H9 (cell line): ENCODE measurements around the gene MIER2. TPM values are rescaled to one million over a fixed set of nuclear protein-coding genes. Genes with fewer than 3 reads are reported as not detected.

Source experiments
- DNase-seq: peaks from one replicate; pipeline ENCODE4 v3.0.0-alpha.2; 2017
- H2AFZ ChIP-seq: one replicate; pipeline ENCODE4 v1.6.1; 2013; ENCODE audit warnings: mild to moderate bottlenecking, low read length, control low read depth, moderate library complexity
- H2AK5ac ChIP-seq: 2 replicates; pipeline ENCODE4 v1.6.1; 2013; ENCODE audit warnings: low read length, control low read depth, mixed read lengths; ENCODE audit not compliant: insufficient read length
- H2BK120ac ChIP-seq: one replicate; pipeline ENCODE4 v1.6.1; 2013; ENCODE audit warnings: low read depth, mild to moderate bottlenecking, low read length, control low read depth, inconsistent platforms; ENCODE audit not compliant: poor library complexity, severe bottlenecking
- H2BK12ac ChIP-seq: 2 replicates; pipeline ENCODE4 v1.6.1; 2013; ENCODE audit warnings: low read length, control low read depth, mixed read lengths, low read depth; ENCODE audit not compliant: insufficient read length
- H2BK15ac ChIP-seq: 2 replicates; pipeline ENCODE4 v1.6.1; 2013; ENCODE audit warnings: low read depth, low read length, control low read depth
- H2BK20ac ChIP-seq: one replicate; pipeline ENCODE4 v1.6.1; 2013; ENCODE audit warnings: low read depth, mild to moderate bottlenecking, low read length, control low read depth, inconsistent platforms; ENCODE audit not compliant: poor library complexity, severe bottlenecking
- H2BK5ac ChIP-seq: 2 replicates; pipeline ENCODE4 v1.6.1; 2013; ENCODE audit warnings: low read length, control low read depth, mixed read lengths; ENCODE audit not compliant: insufficient read length
- H3K14ac ChIP-seq: 2 replicates; pipeline ENCODE4 v1.6.1; 2013; ENCODE audit warnings: low read length, control low read depth; ENCODE audit not compliant: insufficient read depth
- H3K18ac ChIP-seq: 2 replicates; pipeline ENCODE4 v1.6.1; 2013; ENCODE audit warnings: low read depth, mild to moderate bottlenecking, mixed read lengths, low read length, control low read depth; ENCODE audit not compliant: insufficient read length
- H3K23ac ChIP-seq: 2 replicates; pipeline ENCODE4 v1.6.1; 2013; ENCODE audit warnings: low read length, control low read depth, mixed read lengths, low read depth; ENCODE audit not compliant: insufficient read length
- H3K23me2 ChIP-seq: 2 replicates; pipeline ENCODE4 v1.6.1; 2013; ENCODE audit warnings: low read depth, mild to moderate bottlenecking, mixed read lengths, low read length, control low read depth; ENCODE audit not compliant: insufficient read length, poor library complexity, severe bottlenecking
- H3K27ac ChIP-seq: 2 replicates; pipeline ENCODE4 v1.5.1; 2013; ENCODE audit warnings: low read length, control low read depth, mixed read lengths, low read depth; ENCODE audit not compliant: insufficient read length
- H3K27me3 ChIP-seq: 2 replicates; pipeline ENCODE4 v1.6.1; 2013; ENCODE audit warnings: low read length, control low read depth, inconsistent platforms; ENCODE audit not compliant: insufficient read depth
- H3K4ac ChIP-seq: 2 replicates; pipeline ENCODE4 v1.6.1; 2013; ENCODE audit warnings: low read depth, mild to moderate bottlenecking, control low read depth, inconsistent platforms, low read length, moderate library complexity
- H3K4me1 ChIP-seq: 2 replicates; pipeline ENCODE4 v1.6.1; 2013; ENCODE audit warnings: low read length, control low read depth, inconsistent platforms; ENCODE audit not compliant: insufficient read depth
- H3K4me2 ChIP-seq: 2 replicates; pipeline ENCODE4 v1.6.1; 2013; ENCODE audit warnings: low read length, control low read depth, mixed read lengths; ENCODE audit not compliant: insufficient read length, insufficient read depth
- H3K56ac ChIP-seq: 2 replicates; pipeline ENCODE4 v1.6.1; 2013; ENCODE audit warnings: low read depth, mild to moderate bottlenecking, mixed read lengths, low read length, control low read depth; ENCODE audit not compliant: insufficient read length
- H3K79me1 ChIP-seq: 2 replicates; pipeline ENCODE4 v1.6.1; 2013; ENCODE audit warnings: low read depth, mild to moderate bottlenecking, moderate library complexity, low read length, control low read depth, inconsistent platforms; ENCODE audit not compliant: insufficient read depth, poor library complexity, severe bottlenecking
- H3K79me2 ChIP-seq: 2 replicates; pipeline ENCODE4 v1.6.1; 2013; ENCODE audit warnings: low read length, control low read depth, inconsistent platforms; ENCODE audit not compliant: insufficient read depth
- H3K9ac ChIP-seq: 2 replicates; pipeline ENCODE4 v1.6.1; 2013; ENCODE audit warnings: low read length, control low read depth, mixed read lengths; ENCODE audit not compliant: insufficient read length; ENCODE audit errors: extremely low read depth
- H3K9me3 ChIP-seq: one replicate; pipeline ENCODE4 v1.6.1; 2013; ENCODE audit warnings: low read depth, low read length, inconsistent platforms; ENCODE audit not compliant: control insufficient read depth
- H3T11ph ChIP-seq: one replicate; pipeline ENCODE4 v1.6.1; 2013; ENCODE audit warnings: mild to moderate bottlenecking, low read length, control low read depth, inconsistent platforms
- H4K20me1 ChIP-seq: one replicate; pipeline ENCODE4 v1.6.1; 2013; ENCODE audit not compliant: control insufficient read depth, insufficient read length, insufficient read depth
- H4K5ac ChIP-seq: 2 replicates; pipeline ENCODE4 v1.6.1; 2013; ENCODE audit warnings: low read depth, mild to moderate bottlenecking, mixed read lengths, low read length, control low read depth; ENCODE audit not compliant: insufficient read length
- H4K8ac ChIP-seq: replicated peaks from 2 replicates; pipeline ENCODE4 v1.6.1; 2013; ENCODE audit warnings: low read length, control low read depth, mixed read lengths, low read depth; ENCODE audit not compliant: insufficient read length
- H4K91ac ChIP-seq: 2 replicates; pipeline ENCODE4 v1.6.1; 2013; ENCODE audit warnings: low read depth, mild to moderate bottlenecking, moderate library complexity, mixed read lengths, low read length, control low read depth; ENCODE audit not compliant: insufficient read length
- H3K27ac Mint-ChIP-seq, 3 experiments: 2 replicates in 2 of 3; 3 replicates in 1 of 3; pipeline ENCODE4 v1.8.0; 2020 to 2021; ENCODE audit warnings: mixed read lengths in 3 of 3, mild to moderate bottlenecking in 1 of 3, moderate library complexity in 1 of 3
- H3K27me3 Mint-ChIP-seq: 2 replicates; pipeline ENCODE4 v1.8.0; 2021; ENCODE audit warnings: low read depth, mild to moderate bottlenecking, moderate library complexity, mixed read lengths
- H3K36me3 Mint-ChIP-seq, 3 experiments: 2 replicates in 2 of 3; 3 replicates in 1 of 3; pipeline ENCODE4 v1.8.0; 2020 to 2021; ENCODE audit warnings: low read depth in 3 of 3, mixed read lengths in 3 of 3; ENCODE audit not compliant: insufficient read depth in 1 of 3
- H3K4me1 Mint-ChIP-seq, 2 experiments: 2 replicates each; pipeline ENCODE4 v1.8.0; 2020; ENCODE audit warnings: mixed read lengths in 2 of 2
- H3K4me3 Mint-ChIP-seq, 2 experiments: 2 replicates in 1 of 2; 3 replicates in 1 of 2; pipeline ENCODE4 v1.8.0; 2020 to 2021; ENCODE audit warnings: mild to moderate bottlenecking in 2 of 2, mixed read lengths in 2 of 2, moderate library complexity in 1 of 2
- H3K9me3 Mint-ChIP-seq, 2 experiments: 2 replicates in 1 of 2; 3 replicates in 1 of 2; pipeline ENCODE4 v1.8.0; 2020; ENCODE audit warnings: mild to moderate bottlenecking in 2 of 2, mixed read lengths in 2 of 2, moderate library complexity in 1 of 2
- CTCF ChIP-seq: fragments of 200-600 bp; sonication (generic); conservative IDR thresholded peaks from 3 replicates; pipeline ENCODE4 v1.8.0; 2021; ENCODE audit warnings: antibody characterized with exemption, mild to moderate bottlenecking
- WGBS: extraction: QIAGEN DNeasy Blood & Tissue Kit; methylation state at CpG from one replicate; pipeline ENCODE4 v1.1.7; 2013; ENCODE audit warnings: missing lambda C conversion rate, low lambda C conversion rate, mixed read lengths; ENCODE audit not compliant: insufficient read length; ENCODE audit errors: extremely low coverage; 5-methylcytosine and 5-hydroxymethylcytosine counted together
- total RNA-seq: library from RNA; stranded (reverse); gene quantifications from 2 replicates; pipeline ENCODE4 v1.2.1, GENCODE V29; 2021

MIER2 gene
- total RNA-seq, 1 experiment from 2014 or later: 60.5 TPM

- Histone ChIP-seq H3K4me1 (no peaks in the 10 kb centered on the region), H3K23ac (no peak overlapping the region), H3K79me1 (no peaks in the 10 kb centered on the region), H3K27ac (no peak overlapping the region), H2BK15ac (no peak overlapping the region), H3K4ac (no peak overlapping the region), H4K20me1 (no peaks in the 10 kb centered on the region), H4K5ac (no peak overlapping the region), H3K9me3 (no peaks in the 10 kb centered on the region), H4K91ac (no peak overlapping the region), H2BK5ac (no peak overlapping the region), H2BK120ac (no peak overlapping the region), H4K8ac (no peak overlapping the region), H3K27me3 (no peaks in the 10 kb centered on the region), H3K23me2 (no peaks in the 10 kb centered on the region), H3K4me2 (no peak overlapping the region), H2AFZ (no peak overlapping the region), H3K9ac (no peak overlapping the region), H3T11ph (no peak overlapping the region), H3K18ac (no peak overlapping the region), H3K14ac (no peak overlapping the region), H3K56ac (no peak overlapping the region), H2BK12ac (no peak overlapping the region), H3K79me2 (no peaks in the 10 kb centered on the region), H2AK5ac (no peak overlapping the region), H2BK20ac (no peak overlapping the region)
- peaks cover 0 to 4% of the 10 kb centered on the region in 2 experiments; a peak in 3 of 5 replicates for H3K9me3 Mint-ChIP-seq
- H3K4me1 Mint-ChIP-seq: peaks cover 3 to 6% of the 10 kb centered on the region in 2 experiments; a peak in 3 of 4 replicates
- H3K27me3 Mint-ChIP-seq: peaks cover 34% of the 10 kb centered on the region
- no peaks in the 10 kb centered on the region; a peak in 2 of 7 replicates for H3K36me3 Mint-ChIP-seq
- no peak overlapping the region for H3K27ac Mint-ChIP-seq
- no peak for DNase-seq
- no peak for TF ChIP-seq CTCF
- H3K4me3 Mint-ChIP-seq: no peak overlapping the region
- WGBS: no CpG with 5 or more reads among the region's 17 CpGs
Measured at GRCh38 chr19:374886-375235, 30.3 kb upstream of the MIER2 start.
